ENCODE data around the gene PCBP3. TPM values are rescaled to one million over a fixed set of nuclear protein-coding genes. Genes with fewer than 3 reads are reported as not detected.

Gene PCBP3
- total and polyA plus RNA-seq, 4 donors = 0.36 to 1.6 (median 0.42) TPM

DNA sequence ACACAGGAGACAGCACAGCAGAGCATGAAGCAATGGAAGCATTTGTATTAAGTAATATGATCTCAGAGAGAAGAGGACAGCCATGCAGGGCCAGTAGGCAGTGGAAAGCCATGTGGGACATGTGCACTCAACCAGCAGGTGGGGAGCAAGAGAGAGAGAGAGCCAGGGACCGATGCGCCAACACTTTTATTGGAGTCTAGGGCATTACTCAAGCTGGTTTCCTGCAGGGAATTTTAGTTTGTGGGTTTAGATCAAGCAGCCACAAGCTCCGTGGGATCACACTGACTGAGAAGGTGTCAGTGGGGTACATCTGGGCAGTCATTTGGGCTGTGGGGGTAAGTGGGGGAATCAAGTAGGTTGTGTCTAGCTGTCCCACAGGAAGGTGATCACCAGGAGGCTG is 137.1 kb downstream of the PCBP3 start:
- Histone ChIP-seq H3K27ac (ENCODE audit: low read depth in 1 of 2, low read length in 2 of 2) (no peak overlapping the region), H3K4me1 (ENCODE audit: control insufficient read depth in 4 of 4, insufficient read depth in 4 of 4, low read length in 3 of 4) (no peaks in the 10 kb centered on the region), H3K4me3 (ENCODE audit: low read depth in 1 of 3, low read length in 3 of 3) (no peak overlapping the region), H3K36me3 (ENCODE audit: control insufficient read depth in 4 of 4, insufficient read depth in 3 of 4, low read depth in 1 of 4, low read length in 3 of 4) (no peaks in the 10 kb centered on the region), H3K9me3 (ENCODE audit: control insufficient read depth in 4 of 4, low read length in 3 of 4) (peaks cover 0 to 12% (median 2%) of the 10 kb centered on the region in 4 donors), H3K9ac (ENCODE audit: low read depth in 1 of 2, low read length in 2 of 2) (no peak overlapping the region), H3K27me3 (ENCODE audit: control insufficient read depth in 4 of 4, insufficient read depth in 4 of 4, low read length in 3 of 4) (no peaks in the 10 kb centered on the region)
- TF ChIP-seq, protein P1, sequence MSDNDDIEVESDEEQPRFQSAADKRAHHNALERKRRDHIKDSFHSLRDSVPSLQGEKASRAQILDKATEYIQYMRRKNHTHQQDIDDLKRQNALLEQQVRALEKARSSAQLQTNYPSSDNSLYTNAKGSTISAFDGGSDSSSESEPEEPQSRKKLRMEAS (IDR thresholded peaks at IDR 0.05) = no peak
- TF ChIP-seq TAF1 (conservative IDR thresholded peaks at IDR 0.05) (no peak), HNF4A (conservative IDR thresholded peaks at IDR 0.05) (no peak), NR2F2 (IDR thresholded peaks at IDR 0.05) (no peak), EGR1 (IDR thresholded peaks at IDR 0.05; ENCODE audit: low read depth in 2 of 2) (no peak)
- TF ChIP-seq, protein P2, sequence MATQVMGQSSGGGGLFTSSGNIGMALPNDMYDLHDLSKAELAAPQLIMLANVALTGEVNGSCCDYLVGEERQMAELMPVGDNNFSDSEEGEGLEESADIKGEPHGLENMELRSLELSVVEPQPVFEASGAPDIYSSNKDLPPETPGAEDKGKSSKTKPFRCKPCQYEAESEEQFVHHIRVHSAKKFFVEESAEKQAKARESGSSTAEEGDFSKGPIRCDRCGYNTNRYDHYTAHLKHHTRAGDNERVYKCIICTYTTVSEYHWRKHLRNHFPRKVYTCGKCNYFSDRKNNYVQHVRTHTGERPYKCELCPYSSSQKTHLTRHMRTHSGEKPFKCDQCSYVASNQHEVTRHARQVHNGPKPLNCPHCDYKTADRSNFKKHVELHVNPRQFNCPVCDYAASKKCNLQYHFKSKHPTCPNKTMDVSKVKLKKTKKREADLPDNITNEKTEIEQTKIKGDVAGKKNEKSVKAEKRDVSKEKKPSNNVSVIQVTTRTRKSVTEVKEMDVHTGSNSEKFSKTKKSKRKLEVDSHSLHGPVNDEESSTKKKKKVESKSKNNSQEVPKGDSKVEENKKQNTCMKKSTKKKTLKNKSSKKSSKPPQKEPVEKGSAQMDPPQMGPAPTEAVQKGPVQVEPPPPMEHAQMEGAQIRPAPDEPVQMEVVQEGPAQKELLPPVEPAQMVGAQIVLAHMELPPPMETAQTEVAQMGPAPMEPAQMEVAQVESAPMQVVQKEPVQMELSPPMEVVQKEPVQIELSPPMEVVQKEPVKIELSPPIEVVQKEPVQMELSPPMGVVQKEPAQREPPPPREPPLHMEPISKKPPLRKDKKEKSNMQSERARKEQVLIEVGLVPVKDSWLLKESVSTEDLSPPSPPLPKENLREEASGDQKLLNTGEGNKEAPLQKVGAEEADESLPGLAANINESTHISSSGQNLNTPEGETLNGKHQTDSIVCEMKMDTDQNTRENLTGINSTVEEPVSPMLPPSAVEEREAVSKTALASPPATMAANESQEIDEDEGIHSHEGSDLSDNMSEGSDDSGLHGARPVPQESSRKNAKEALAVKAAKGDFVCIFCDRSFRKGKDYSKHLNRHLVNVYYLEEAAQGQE (IDR thresholded peaks at IDR 0.05) = no peak
- DNase-seq (ENCODE audit: low spot score) = no peak
- WGBS = 83% methylated on average over 3 of the region's 3 CpGs

DNA sequence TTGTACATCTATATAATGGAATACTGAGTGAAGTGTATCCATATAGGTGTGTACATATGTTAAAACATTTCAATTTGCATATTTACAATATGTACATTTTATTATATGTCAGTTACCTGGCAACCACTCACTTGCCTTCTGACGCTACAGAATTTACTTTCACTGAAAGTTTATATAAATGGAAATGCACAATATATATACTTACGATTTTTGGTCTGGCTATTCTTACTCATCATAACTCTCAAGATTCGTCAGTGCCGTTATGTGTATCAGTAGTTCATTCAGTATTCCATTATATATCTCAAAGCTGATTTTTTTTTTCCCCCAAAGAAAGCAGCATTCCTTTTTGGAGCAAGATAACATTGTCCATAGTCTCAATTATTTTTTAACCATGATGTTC is 138.2 kb downstream of the PCBP3 start:
- no peaks in the 10 kb centered on the region for H3K27me3 ChIP-seq (ENCODE audit: control insufficient read depth in 4 of 4, insufficient read depth in 4 of 4, low read length in 3 of 4)
- 73% methylated on average over 4 of the region's 4 CpGs for WGBS
- TF ChIP-seq, protein P2 (IDR thresholded peaks at IDR 0.05) = no peak
- TF ChIP-seq FOXA2 (IDR thresholded peaks at IDR 0.05) (no peak), ZBTB33 (IDR thresholded peaks at IDR 0.05) (no peak), EGR1 (IDR thresholded peaks at IDR 0.05; ENCODE audit: low read depth in 2 of 2) (no peak), SP1 (IDR thresholded peaks at IDR 0.05) (no peak), NR2F2 (IDR thresholded peaks at IDR 0.05) (no peak), CTCF (IDR thresholded peaks at IDR 0.05; ENCODE audit: low read depth, low read length, missing input control) (no peak), RAD21 (IDR thresholded peaks at IDR 0.05) (no peak), HNF4G (IDR thresholded peaks at IDR 0.05) (no peak), RXRA (IDR thresholded peaks at IDR 0.05) (no peak), TAF1 (conservative IDR thresholded peaks at IDR 0.05) (no peak), YY1 (IDR thresholded peaks at IDR 0.05) (no peak), HNF4A (conservative IDR thresholded peaks at IDR 0.05) (no peak), GABPA (IDR thresholded peaks at IDR 0.05 in 1 of 2, conservative IDR thresholded peaks at IDR 0.05 in 1 of 2) (no peak), JUND (IDR thresholded peaks at IDR 0.05) (no peak), ATF3 (IDR thresholded peaks at IDR 0.05) (no peak), FOXA1 (IDR thresholded peaks at IDR 0.05) (no peak)
- TF ChIP-seq, protein P1 (IDR thresholded peaks at IDR 0.05) = no peak

More for the DNA sequence above, 138.2 kb downstream of the PCBP3 start:
- Histone ChIP-seq H3K9me3 (ENCODE audit: control insufficient read depth in 4 of 4, low read length in 3 of 4) (peaks cover 0 to 12% (median 2%) of the 10 kb centered on the region in 4 donors), H3K9ac (ENCODE audit: low read depth in 1 of 2, low read length in 2 of 2) (no peak overlapping the region), H3K4me3 (ENCODE audit: low read depth in 1 of 3, low read length in 3 of 3) (no peak overlapping the region), H3K36me3 (ENCODE audit: control insufficient read depth in 4 of 4, insufficient read depth in 3 of 4, low read depth in 1 of 4, low read length in 3 of 4) (no peaks in the 10 kb centered on the region), H3K4me1 (ENCODE audit: control insufficient read depth in 4 of 4, insufficient read depth in 4 of 4, low read length in 3 of 4) (no peaks in the 10 kb centered on the region), H3K27ac (ENCODE audit: low read depth in 1 of 2, low read length in 2 of 2) (no peak overlapping the region)
- no peak for DNase-seq (ENCODE audit: low spot score)
